Stimulated activated naive CD8-positive, alpha-beta T cell treated with anti-CD3 and anti-CD28 coated beads, Interleukin-15, amount 100 ng/mL, for 72 hours (primary cell): Measurements from ENCODE around the gene KIAA1328.
"Not testable (repeated sequence)": the region's sequence is repeated elsewhere in the genome, so short reads cannot be mapped to it uniquely, and the experiment has no call there.

Experiments used
- ATAC-seq: fragments of 150-1000 bp; cut with Tn5 transposase; 2 replicates; pipeline ENCODE4 v1.10.0; 2021; ENCODE audit warnings: mild to moderate bottlenecking, moderate library complexity
- DNase-seq, 2 donors: peaks; one replicate each; pipeline ENCODE4 v3.0.0; 2021 to 2022
- H3K27ac Mint-ChIP-seq, 2 donors: one replicate each; pipeline ENCODE4 v1.8.0; 2022; ENCODE audit warnings: mild to moderate bottlenecking in 2 of 2, mixed read lengths in 2 of 2, moderate library complexity in 2 of 2
- H3K27me3 Mint-ChIP-seq: one replicate; pipeline ENCODE4 v1.8.0; 2022; ENCODE audit warnings: mixed read lengths
- H3K4me1 Mint-ChIP-seq: one replicate; pipeline ENCODE4 v1.8.0; 2022; ENCODE audit warnings: mild to moderate bottlenecking, mixed read lengths
- H3K4me3 Mint-ChIP-seq, 2 donors: one replicate each; pipeline ENCODE4 v1.8.0; 2022; ENCODE audit warnings: mild to moderate bottlenecking in 2 of 2, mixed read lengths in 2 of 2, moderate library complexity in 1 of 2
- H3K9me3 Mint-ChIP-seq, 2 donors: one replicate each; pipeline ENCODE4 v1.8.0; 2022; ENCODE audit warnings: mixed read lengths in 2 of 2

Gene KIAA1328

GRCh38 chr18:37162551-37162950, 333.6 kb downstream of the KIAA1328 start:
- Mint-ChIP-seq H3K4me3 (no peak overlapping the region), H3K27me3 (no peaks in the 10 kb centered on the region), H3K4me1 (peaks cover 7% of the 10 kb centered on the region), H3K9me3 (peaks cover 0 to 3% of the 10 kb centered on the region in 2 donors), H3K27ac (no peak overlapping the region)
- no peak for ATAC-seq
- no peak for DNase-seq

- Mint-ChIP-seq H3K9me3 (peaks cover 0 to 6% of the 10 kb centered on the region in 2 donors), H3K27me3 (no peaks in the 10 kb centered on the region), H3K4me3 (no peak overlapping the region), H3K27ac (no peak overlapping the region), H3K4me1 (peaks cover 7% of the 10 kb centered on the region)
- DNase-seq, result no peak
- ATAC-seq, result no peak
Measured at GRCh38 chr18:37163119-37163518, 334.2 kb downstream of the KIAA1328 start.

GRCh38 chr18:37166491-37166890, 337.6 kb downstream of the KIAA1328 start:
- H3K4me1 Mint-ChIP-seq, result peaks cover 1% of the 10 kb centered on the region
- no peak overlapping the region for H3K4me3 Mint-ChIP-seq
- ATAC-seq (no peak), DNase-seq (no peak)
- H3K27ac Mint-ChIP-seq, result peak overlapping the region in 1 of 2 donors; percentile 22
- H3K9me3 Mint-ChIP-seq, result peaks cover 0 to 6% of the 10 kb centered on the region in 2 donors
- no peaks in the 10 kb centered on the region for H3K27me3 Mint-ChIP-seq

GRCh38 chr18:37166966-37167365, 338.0 kb downstream of the KIAA1328 start:
- ATAC-seq, H3K4me3 Mint-ChIP-seq: not testable (repeated sequence)

GRCh38 chr18:37170984-37171383, 342.1 kb downstream of the KIAA1328 start:
- DNase-seq (no peak), ATAC-seq (no peak)
- H3K9me3 Mint-ChIP-seq, result peaks cover 0 to 6% of the 10 kb centered on the region in 2 donors
- no peaks in the 10 kb centered on the region for H3K27me3 Mint-ChIP-seq
- H3K4me1 Mint-ChIP-seq, result no peaks in the 10 kb centered on the region
- no peak overlapping the region for H3K27ac Mint-ChIP-seq
- H3K4me3 Mint-ChIP-seq, result no peak overlapping the region

More at GRCh38 chr18:37166966-37167365, 338.0 kb downstream of the KIAA1328 start:
- not testable (repeated sequence) for DNase-seq, H3K9me3 Mint-ChIP-seq, H3K27ac Mint-ChIP-seq, H3K27me3 Mint-ChIP-seq, H3K4me1 Mint-ChIP-seq

GRCh38 chr18:37173384-37173783, 344.5 kb downstream of the KIAA1328 start:
- no peaks in the 10 kb centered on the region for H3K27me3 Mint-ChIP-seq
- no peak overlapping the region for H3K4me3 Mint-ChIP-seq
- no peak overlapping the region for H3K27ac Mint-ChIP-seq
- H3K9me3 Mint-ChIP-seq, result no peaks in the 10 kb centered on the region
- ATAC-seq (no peak), DNase-seq (no peak)
- no peaks in the 10 kb centered on the region for H3K4me1 Mint-ChIP-seq

- Mint-ChIP-seq H3K4me1 (no peaks in the 10 kb centered on the region), H3K4me3 (no peak overlapping the region), H3K27ac (no peak overlapping the region), H3K9me3 (no peaks in the 10 kb centered on the region), H3K27me3 (no peaks in the 10 kb centered on the region)
- no peak for ATAC-seq
- DNase-seq, result no peak
Measured at GRCh38 chr18:37175727-37176620, 347.0 kb downstream of the KIAA1328 start.

- DNase-seq (no peak), ATAC-seq (no peak)
- Mint-ChIP-seq H3K4me1 (no peaks in the 10 kb centered on the region), H3K9me3 (no peaks in the 10 kb centered on the region), H3K4me3 (no peak overlapping the region), H3K27me3 (no peaks in the 10 kb centered on the region), H3K27ac (no peak overlapping the region)
Measured at GRCh38 chr18:37176621-37176934, 347.7 kb downstream of the KIAA1328 start.

- DNase-seq, result no peak
- H3K4me1 Mint-ChIP-seq, result no peaks in the 10 kb centered on the region
- H3K27me3 Mint-ChIP-seq, result no peaks in the 10 kb centered on the region
- no peaks in the 10 kb centered on the region for H3K9me3 Mint-ChIP-seq
- no peak overlapping the region for H3K4me3 Mint-ChIP-seq
- H3K27ac Mint-ChIP-seq, result no peak overlapping the region
- ATAC-seq, result no peak
Measured at GRCh38 chr18:37179384-37179783, 350.5 kb downstream of the KIAA1328 start.

GRCh38 chr18:37180086-37180485, 351.2 kb downstream of the KIAA1328 start:
- no peak for DNase-seq
- Mint-ChIP-seq H3K4me1 (no peaks in the 10 kb centered on the region), H3K9me3 (no peaks in the 10 kb centered on the region), H3K27ac (no peak overlapping the region), H3K4me3 (no peak overlapping the region), H3K27me3 (no peaks in the 10 kb centered on the region)
- no peak for ATAC-seq

GRCh38 chr18:37182340-37183135, 353.6 kb downstream of the KIAA1328 start:
- ATAC-seq, result no peak
- H3K4me3 Mint-ChIP-seq, result no peak overlapping the region
- no peak for DNase-seq
- H3K9me3 Mint-ChIP-seq, result no peaks in the 10 kb centered on the region
- H3K4me1 Mint-ChIP-seq, result no peaks in the 10 kb centered on the region
- no peak overlapping the region for H3K27ac Mint-ChIP-seq
- H3K27me3 Mint-ChIP-seq, result no peaks in the 10 kb centered on the region

- H3K4me1 Mint-ChIP-seq, result no peaks in the 10 kb centered on the region
- no peaks in the 10 kb centered on the region for H3K9me3 Mint-ChIP-seq
- H3K27me3 Mint-ChIP-seq, result no peaks in the 10 kb centered on the region
- H3K4me3 Mint-ChIP-seq, result no peak overlapping the region
- ATAC-seq, result no peak
- DNase-seq, result no peak
- H3K27ac Mint-ChIP-seq, result no peak overlapping the region
Measured at GRCh38 chr18:37184209-37184868, 355.4 kb downstream of the KIAA1328 start.

- no peaks in the 10 kb centered on the region for H3K9me3 Mint-ChIP-seq
- no peaks in the 10 kb centered on the region for H3K27me3 Mint-ChIP-seq
- no peak for ATAC-seq
- no peak for DNase-seq
- no peaks in the 10 kb centered on the region for H3K4me1 Mint-ChIP-seq
- no peak overlapping the region for H3K4me3 Mint-ChIP-seq
- H3K27ac Mint-ChIP-seq, result no peak overlapping the region
Measured at GRCh38 chr18:37188016-37188791, 359.3 kb downstream of the KIAA1328 start.

- Mint-ChIP-seq H3K27ac (no peak overlapping the region), H3K9me3 (peaks cover 3 to 28% of the 10 kb centered on the region in 2 donors), H3K4me3 (no peak overlapping the region), H3K4me1 (no peaks in the 10 kb centered on the region), H3K27me3 (no peaks in the 10 kb centered on the region)
- ATAC-seq (no peak), DNase-seq (no peak)
Measured at GRCh38 chr18:37199741-37200140, 370.8 kb downstream of the KIAA1328 start.

- no peaks in the 10 kb centered on the region for H3K27me3 Mint-ChIP-seq
- H3K9me3 Mint-ChIP-seq, result peaks cover 0 to 9% of the 10 kb centered on the region in 2 donors
- no peak overlapping the region for H3K27ac Mint-ChIP-seq
- no peak overlapping the region for H3K4me3 Mint-ChIP-seq
- no peak for ATAC-seq
- no peaks in the 10 kb centered on the region for H3K4me1 Mint-ChIP-seq
- DNase-seq, result no peak
Measured at GRCh38 chr18:37207343-37207742, 378.4 kb downstream of the KIAA1328 start.
